GM18868 (cell line): ENCODE measurements around the gene DDX41.
"Not testable (repeated sequence)": the region's sequence is repeated elsewhere in the genome, so short reads cannot be mapped to it uniquely, and the experiment has no call there.

Experiments used
- ATAC-seq: cut with Tn5 transposase; IDR thresholded peaks from one replicate; pipeline ENCODE4 v1.9.1; 2021; ENCODE audit warnings: mild to moderate bottlenecking, moderate library complexity; ENCODE audit not compliant: unreplicated experiment

Gene DDX41

DNA sequence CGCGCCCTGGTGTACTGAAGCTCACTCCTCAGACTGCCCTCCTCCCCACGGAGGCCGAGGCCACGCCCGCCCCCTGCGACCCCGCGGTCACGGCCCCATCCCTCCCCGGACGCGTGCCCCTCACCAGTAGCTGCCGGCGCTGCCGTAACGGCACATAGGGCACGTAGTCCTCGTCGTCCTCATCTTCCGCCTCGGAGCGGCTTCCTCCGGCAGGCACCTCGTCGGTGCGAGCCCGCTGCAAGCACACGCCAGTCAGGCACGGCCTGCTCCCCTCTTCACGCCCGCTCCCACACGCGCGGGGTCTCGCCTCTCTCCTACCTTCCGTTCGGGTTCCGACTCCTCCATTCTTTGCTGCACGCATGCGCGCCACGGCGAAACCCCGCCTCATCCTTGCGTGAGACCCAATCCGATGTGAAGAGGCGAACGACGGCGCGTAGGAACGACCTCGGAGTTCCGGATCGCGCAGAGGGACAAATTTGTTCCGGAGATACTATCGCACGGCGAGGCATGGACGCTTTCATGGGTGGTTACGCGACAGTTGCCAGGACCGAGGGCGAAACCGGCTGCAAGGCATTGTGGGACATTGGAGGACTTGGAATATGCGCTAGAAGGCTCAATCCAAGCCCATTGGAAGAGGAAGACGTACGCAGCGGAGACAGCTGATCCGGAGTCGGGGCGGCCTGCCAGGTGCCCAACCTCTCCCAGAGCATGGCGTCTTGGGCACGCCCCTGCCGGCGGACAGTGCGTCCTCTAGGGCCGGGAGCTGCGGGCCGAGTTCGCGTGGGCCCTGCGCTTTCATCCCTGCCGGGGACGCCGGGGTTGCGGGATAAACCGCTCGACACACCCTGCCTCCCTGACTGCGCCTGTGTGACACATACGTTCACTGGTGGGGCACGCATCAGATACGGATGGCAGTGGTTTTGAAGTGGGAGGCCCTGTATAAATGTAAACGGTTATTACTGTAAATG is at the start of gene DDX41:
TSS of gene DDX41 (minus strand) at position 361 of the 968 bp plus-strand sequence. CDS start at position 345, 16 bp downstream.
- peak; percentile 77 for ATAC-seq

DNA sequence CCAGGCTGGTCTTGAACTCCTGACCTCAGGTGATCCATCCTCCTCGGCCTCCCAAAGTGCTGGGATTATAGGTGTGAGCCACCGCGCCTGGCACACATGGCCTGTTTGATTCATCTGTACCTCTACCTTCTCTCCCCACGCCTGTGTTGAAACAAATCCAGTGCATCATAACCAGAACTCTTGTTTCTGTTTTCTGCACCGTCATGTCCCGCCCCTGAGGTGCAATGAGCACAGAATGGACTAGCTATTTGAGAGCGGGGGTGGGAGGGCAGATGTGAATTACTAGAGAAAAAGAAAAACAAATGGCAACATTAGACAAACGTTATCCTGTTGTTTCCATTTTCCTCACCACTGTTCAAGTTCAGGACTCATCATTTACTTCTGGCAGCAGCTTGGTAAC is 48.3 kb upstream of the DDX41 start:
- no peak for ATAC-seq

DNA sequence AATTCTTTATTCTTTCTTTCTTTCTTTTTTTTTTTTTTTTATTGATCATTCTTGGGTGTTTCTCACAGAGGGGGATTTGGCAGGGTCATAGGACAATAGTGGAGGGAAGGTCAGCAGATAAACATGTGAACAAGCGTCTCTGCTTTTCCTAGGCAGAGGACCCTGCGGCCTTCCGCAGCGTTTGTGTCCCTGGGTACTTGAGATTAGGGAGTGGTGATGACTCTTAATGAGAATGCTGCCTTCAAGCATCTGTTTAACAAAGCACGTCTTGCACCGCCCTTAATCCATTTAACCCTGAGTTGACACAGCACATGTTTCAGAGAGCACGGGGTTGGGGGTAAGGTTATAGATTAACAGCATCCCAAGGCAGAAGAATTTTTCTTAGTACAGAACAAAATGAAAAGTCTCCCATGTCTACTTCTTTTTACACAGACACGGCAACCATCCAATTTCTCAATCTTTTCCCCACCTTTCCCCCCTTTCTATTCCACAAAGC is 42.7 kb upstream of the DDX41 start:
- not testable (repeated sequence) for ATAC-seq

DNA sequence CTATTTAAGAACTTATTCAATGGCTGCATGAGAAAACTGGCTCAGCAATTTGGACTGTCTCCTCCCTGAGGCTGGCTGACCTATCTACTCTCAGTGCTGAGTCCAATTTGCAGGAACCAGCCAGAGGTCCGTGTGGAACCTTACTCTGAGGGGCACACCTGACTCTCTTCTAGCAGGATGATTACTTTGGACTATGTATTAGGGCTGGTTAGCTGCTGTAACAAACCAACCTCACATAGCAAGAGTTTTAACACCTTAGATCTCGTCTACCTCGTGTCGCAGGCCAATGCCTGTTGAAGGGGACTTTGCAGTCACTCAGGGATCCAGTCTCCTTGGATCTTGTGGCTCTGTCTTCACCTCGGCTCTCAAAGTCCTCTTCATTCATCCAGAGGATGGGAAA is 41.0 kb upstream of the DDX41 start:
- no peak for ATAC-seq

- no peak for ATAC-seq
Observed at GRCh38 chr5:177557041-177557647, 40.4 kb upstream of the DDX41 start.

DNA sequence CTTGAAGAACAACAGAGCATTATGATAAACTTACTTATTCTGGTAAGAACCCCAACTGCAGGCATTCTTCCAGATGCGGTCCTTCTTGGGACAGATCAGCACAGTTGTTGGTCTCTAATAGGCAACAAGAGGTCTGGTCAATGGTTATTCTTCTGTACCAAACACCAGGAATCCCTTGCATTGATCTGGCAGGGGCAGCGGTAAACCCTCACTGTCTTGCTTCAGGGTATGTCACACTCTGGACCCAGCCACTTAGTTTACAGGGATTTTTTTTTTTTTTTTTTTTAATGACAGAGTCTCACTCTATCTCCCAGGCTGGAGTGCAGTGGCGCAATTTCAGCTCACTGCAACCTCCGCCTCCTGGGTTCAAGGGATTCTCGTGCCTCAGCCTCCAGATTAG is 38.9 kb upstream of the DDX41 start:
- ATAC-seq, result no peak

GRCh38 chr5:177555228-177555627 is 38.5 kb upstream of the DDX41 start:
- no peak for ATAC-seq

GRCh38 chr5:177554474-177555111 is 37.8 kb upstream of the DDX41 start, which contains the start of gene FAM193B:
Gene FAM193B, minus strand, starts transcription at chr5:177554563. Its CDS starts 105 bp downstream, at chr5:177554458.
- ATAC-seq, result peak; percentile 81

DNA sequence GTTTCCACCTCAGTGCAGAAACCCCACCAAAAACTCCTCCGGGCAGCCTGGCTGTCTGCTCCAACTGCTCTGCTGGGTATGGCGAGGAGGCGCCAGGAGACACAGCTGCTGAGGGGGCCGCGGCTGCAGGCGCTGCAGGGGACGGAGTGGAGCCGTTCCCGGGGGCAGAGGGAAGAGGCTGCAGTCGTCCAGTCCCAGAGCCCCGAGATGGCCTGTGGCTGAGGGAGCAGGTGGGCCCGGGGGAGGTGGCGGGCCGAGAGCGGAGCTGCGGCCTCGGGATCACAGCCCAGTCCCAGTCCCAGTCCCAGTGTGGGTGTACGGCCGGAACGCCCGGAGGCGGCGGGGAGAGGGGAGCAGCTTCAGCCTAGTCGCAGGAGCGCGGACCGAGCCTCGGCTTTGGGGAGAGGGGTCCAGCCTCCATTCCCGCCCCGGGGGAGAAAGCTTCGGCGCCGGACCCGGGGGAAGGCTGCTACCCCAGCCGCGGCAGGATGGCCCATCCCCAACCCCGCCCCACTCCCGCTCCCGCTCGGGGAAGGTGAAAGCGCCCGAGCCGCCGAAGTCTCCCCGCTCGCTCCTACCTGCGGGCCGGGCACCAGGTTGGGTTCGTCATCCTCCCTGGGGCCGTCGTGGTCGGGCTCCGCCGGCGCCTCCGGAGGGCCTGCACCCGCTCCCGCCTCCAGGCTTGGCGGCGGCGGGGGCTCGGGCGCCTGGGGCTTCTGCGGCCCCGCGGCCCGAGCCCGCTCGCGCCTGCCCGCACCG is 37.1 kb upstream of the DDX41 start:
- ATAC-seq, result peak; percentile 45

GRCh38 chr5:177552839-177553455 is 36.2 kb upstream of the DDX41 start:
- no peak for ATAC-seq

- no peak for ATAC-seq
Observed at GRCh38 chr5:177550122-177550521, 33.4 kb upstream of the DDX41 start.

- ATAC-seq, result no peak
Observed at GRCh38 chr5:177548495-177548894, 31.7 kb upstream of the DDX41 start.

- ATAC-seq, result no peak
Observed at GRCh38 chr5:177547736-177548135, 31.0 kb upstream of the DDX41 start.

DNA sequence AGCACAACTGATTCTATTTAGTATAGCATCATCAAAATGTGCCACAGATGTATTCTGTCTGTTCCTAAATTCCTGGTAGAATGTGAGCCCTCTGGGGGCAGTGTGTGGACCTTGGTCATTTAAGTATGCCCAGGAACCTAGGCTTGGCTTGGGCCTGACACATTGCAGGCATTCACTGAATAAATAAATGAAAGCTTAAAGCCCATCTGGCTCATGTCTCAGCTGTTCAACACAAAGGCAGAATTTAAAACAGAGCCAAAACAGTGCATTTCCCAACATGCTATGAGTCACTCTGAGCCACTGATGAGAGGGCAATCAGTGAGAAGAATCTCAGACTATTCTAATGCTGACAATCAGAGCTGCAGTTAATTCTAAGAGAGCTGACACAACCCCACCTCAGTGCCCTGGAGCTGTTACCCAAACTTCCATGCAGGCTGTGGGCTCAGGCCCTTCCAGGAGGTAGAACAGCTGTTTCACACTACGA is 29.5 kb upstream of the DDX41 start:
- no peak for ATAC-seq

DNA sequence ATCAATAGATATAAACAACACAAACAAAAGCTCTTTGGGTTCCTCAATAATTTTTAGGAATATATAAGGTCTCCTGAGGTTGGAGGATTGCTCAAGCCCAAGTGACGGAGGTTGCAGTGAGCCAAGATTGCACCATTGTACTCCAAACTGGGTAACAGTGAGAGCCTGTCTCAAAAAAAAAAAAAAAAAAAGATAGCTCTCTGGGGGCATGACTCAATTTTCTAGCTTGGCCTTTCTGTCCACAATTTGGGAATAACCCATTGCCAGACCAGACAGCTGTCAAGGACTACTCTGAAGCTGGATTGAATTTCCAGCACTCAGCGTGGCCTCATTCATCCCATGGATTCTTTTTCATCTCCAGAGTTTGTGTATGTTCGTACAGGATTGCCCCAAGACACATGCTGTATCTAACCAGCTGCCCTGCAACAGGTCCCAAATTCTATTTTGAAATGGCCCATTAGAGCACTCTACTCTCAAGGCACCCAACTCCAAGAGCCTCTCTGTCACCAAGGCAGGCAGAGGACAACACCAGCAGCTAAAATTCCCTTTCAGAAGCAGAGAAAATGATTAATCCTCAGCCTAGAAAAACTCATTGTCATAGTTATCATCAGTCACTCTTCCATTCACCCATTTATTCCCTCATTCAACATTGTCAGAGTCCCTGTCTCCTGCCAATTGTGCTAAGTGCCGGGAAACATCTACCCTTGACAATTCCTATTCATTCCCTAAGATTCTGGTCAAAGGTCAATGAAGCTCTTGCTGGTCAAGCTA is 28.9 kb upstream of the DDX41 start:
- ATAC-seq, result no peak

DNA sequence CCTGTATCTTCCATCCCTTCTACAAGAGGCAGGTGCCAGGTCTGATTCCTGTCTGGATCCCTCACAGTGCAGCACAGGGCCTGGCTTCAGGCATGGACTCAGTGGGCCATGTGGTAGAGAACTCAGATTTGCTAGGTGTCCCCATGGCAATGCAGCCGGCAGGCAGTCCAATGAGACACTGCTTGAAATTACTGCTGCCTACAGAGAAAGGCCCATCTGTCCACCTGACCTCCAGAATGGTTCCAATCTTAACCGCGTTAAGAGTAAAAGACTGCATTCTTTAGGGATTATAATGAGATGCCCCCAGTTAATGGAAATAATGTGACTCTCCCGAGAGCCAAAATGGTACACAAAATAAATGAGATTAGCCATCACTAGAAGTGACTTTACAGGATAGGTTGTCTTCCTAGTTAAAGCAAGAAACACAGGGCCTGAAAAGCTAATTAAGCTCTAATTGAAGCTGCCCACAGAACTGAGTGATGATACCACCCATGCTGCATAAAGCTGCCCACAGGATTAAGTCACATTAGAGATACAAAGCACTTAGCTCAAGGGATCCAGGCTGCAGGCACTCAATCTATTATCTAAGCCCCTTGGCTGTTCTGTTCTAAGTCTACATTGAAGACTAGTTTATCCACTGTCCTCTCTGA is 26.2 kb upstream of the DDX41 start:
- ATAC-seq, result no peak

DNA sequence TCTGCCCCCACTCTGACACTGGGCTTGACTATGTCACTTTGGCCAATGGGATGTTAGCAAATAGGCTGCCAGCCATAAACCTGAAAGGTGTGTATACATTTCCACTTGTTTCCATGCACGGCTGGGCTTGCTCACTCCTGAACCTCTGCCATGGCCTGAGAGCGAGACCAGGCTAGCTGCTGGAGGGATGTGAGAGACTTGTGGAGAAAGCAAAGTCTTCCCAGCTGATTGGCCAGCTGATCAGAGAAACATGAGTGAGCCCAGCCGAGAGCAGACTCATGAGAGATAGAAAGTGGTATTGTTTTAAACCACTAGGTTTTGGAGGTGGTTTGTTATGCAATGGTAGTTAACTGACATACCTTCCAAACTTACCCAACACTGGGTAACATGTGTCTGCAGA is 23.7 kb upstream of the DDX41 start:
- no peak for ATAC-seq

GRCh38 chr5:177539411-177539810 is 22.6 kb upstream of the DDX41 start:
- ATAC-seq, result no peak

- no peak for ATAC-seq
Observed at GRCh38 chr5:177538876-177539275, 22.1 kb upstream of the DDX41 start.
